GM18520 (cell line): ENCODE results near the gene LCOR.
"Not testable (repeated sequence)": the region's sequence is repeated elsewhere in the genome, so short reads cannot be mapped to it uniquely, and the experiment has no call there.

Source experiments
- ATAC-seq: cut with Tn5 transposase; IDR thresholded peaks from one replicate; pipeline ENCODE4 v1.9.1; 2021; ENCODE audit not compliant: unreplicated experiment

Gene LCOR

GRCh38 chr10:97029271-97029670 is 197.2 kb downstream of the LCOR start:
- no peak for ATAC-seq

DNA sequence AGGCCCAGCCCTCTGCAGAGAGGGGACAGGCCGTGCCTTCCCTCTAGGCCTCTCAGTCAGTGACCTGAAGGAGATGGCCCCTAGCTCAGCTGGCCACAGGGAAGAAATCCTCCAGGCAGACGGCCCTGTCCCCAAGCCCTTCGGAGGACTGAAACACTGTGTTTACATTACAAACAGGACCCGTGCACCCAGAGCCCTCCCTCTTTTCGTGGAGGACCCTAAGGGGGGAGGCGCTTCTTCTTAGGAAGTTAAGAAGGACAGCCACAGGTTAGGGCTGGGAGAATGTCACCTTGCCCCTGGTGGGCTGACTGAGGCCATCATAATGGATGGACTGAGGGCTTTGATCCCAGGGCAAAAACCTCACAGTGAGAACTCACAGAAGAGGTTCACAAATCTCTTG is 198.8 kb downstream of the LCOR start:
- no peak for ATAC-seq

DNA sequence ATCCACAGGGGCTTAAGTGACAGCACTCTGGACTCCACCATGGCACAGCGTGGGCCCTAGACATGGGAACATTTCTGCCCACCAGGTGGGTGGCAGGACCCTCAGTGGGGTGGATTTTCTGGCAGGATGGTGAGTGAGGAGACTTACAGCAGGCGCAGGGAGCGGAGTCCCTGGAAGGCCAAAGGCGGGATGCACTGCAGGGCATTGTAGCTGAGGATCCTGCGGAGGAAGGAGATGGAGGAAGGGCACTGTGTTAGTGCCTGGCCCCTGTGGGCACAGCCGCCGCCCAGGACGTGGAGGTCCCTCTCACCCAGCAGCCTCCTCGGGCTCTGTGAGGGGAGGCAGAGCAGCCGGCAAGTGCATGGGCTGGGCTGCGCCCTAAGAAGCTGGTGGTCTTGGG is 199.4 kb downstream of the LCOR start:
- no peak for ATAC-seq

GRCh38 chr10:97032624-97033023 is 200.5 kb downstream of the LCOR start:
- ATAC-seq: no peak

DNA sequence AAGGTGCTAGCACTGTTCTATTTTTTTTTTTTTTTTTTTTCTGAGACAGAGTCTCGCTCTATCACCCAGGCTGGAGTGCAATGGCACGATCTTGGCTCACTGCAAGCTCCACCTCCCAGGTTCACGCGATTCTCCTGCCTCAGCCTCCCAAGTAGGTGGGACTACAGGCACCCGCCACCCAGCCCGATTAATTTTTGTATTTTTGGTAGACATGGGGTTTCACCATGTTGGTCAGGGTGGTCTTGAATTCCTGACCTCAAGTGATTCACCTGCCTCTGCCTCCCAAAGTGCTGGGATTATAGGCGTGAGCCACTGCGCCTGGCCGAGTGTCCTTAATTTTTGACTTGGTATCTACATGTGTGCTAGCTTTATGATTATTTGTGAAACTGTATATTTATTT is 201.7 kb downstream of the LCOR start:
- not testable (repeated sequence) for ATAC-seq

DNA sequence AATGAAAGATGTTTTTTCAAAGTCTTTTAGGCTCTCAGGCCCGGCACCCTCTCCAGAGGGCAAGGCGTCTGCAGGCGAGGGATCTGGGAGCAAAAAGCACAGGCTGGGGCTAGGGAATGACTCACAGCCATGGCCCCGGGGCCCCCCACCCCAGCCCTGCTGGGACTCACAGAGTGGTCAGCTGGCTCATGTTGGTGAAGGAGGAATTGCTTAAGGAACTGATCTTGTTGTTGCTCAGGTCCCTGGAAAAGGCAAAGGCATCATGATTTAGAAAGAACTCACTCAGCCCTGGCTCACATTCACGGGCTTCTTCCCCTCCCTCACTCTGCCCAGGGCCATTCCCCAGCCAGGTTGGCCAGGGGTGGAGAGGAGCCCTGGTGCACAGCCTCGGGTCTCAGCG is 202.2 kb downstream of the LCOR start:
- ATAC-seq: no peak

- ATAC-seq: no peak
These were observed 203.1 kb downstream of the LCOR start for GRCh38 chr10:97034958-97035769.

DNA sequence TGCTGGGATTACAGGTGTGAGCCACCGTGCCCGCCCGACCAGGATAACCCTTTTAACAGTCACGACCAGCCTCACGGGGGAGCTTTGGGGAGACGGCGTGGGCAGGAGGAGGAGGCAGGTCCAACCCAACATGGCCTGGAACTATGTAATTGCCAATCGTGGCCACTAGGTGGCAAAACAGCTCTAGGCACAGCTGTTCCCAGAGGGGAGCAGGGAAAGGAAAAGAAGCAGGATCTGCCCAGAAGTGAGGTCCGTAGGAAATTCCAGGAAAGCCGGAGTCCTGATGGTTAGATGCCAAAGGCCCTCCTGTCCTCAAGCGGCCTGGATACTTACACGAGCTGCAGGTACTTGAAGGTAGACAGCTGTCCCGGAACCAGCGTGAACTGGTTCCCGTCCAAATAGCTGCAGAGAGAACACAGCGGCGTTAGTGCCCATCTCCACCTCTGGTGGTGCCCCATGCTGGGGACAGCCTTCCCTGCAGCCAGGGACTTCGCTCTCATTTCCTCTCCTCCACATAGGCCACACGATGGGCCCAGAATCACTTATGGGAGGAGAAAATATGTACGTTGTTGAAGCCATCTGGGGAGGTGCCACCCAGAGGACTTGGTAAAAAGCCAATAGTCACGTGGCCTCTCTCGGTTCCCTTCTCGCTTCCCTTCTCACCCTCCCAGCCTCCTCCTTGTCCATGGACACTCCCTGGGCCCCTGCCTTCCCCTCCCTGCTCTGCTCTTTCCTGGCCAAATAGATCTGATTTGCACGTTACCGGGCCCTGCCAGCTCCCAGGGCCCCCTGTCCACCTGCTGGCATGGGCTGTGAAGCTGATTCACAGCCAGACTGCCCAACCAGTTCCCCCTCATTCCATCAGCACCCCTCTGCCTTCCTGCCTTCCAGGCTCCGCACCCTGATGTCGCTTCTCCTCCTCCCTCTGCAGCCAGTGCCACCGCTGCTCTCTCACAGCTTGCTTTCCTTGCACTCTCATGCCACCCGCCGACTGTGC is 205.6 kb downstream of the LCOR start:
- peak; percentile 43 for ATAC-seq

- no peak for ATAC-seq
These were observed 206.6 kb downstream of the LCOR start for GRCh38 chr10:97038688-97039087.

- no peak for ATAC-seq
These were observed 207.6 kb downstream of the LCOR start for GRCh38 chr10:97039538-97040247.

GRCh38 chr10:97040248-97040584 is 208.1 kb downstream of the LCOR start:
- ATAC-seq: no peak

DNA sequence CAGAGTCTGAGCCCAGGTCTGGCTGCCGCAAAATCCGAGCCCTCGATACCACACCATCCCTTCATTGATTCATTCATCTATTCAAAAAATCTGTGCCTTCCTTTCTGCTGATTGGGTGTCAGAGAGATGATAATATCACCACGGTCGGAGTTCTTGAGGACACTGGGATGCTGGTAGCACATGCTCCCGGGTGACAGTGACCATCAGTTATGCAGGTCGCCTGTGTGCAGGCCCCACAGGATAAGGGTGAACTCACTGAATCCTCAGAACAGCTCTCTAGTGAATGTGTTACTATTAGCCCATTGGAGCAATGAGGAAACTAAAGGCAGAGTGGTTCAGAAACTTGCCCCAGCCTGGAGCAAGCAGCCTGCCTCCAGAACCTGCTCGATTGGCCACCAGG is 208.6 kb downstream of the LCOR start:
- no peak for ATAC-seq

GRCh38 chr10:97042081-97042480 is 210.0 kb downstream of the LCOR start:
- no peak for ATAC-seq

DNA sequence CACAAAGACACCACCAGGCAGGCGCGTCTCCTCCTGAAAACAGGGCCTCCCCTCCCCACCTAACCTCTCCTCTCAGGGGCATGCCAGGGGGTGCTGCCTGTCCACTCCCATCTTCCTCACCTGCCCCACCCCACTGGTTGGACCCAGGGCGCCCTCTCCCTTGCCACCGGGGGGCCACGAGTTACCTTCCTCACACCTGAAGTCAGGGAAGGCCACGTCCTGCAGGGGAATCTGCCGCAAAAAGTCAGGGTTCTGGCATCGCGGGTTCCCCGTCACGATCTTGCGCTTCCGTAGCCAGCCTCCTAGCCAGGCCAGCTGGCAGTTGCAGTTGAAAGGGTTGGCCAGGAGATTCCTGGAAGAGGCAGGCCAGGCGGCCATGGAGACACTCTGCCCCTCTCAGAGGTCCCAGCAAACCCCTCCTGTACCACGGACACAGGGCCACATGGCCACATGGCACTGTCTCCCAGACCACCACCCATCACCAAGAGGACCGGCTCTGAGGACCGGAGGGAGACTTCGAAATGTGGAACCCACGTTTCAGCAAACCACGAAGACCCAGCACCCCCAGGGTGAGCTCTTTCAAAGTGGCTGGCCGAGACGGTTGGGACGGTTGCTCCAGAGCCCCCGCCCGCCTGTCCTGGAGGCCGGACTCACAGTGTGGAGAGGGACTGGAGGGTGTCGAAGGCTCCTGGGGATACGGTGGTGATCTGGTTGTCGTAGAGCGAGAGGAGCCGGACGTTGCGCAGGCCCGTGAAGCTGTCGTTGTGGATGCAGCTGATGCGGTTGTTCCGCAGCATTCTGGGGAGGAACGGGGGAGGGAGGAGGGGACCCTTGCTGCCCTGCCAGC is 210.8 kb downstream of the LCOR start:
- ATAC-seq: no peak

DNA sequence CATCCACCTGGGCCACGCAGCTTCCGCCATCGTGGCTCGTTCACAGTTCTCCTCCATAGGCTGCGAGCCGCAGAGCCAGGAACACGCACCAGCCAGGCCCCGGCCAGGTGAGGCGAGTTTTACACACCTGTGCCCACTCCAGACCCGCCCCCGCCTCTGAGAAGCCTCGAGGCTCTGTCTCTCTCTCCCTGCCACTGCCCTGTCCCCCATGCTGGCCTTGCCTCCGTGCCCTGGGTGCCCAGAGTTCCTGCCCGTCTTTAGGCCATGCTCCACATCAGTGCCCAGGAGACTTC is 211.4 kb downstream of the LCOR start:
- no peak for ATAC-seq
